ENCODE results near the gene TBC1D10B.

The TBC1D10B gene

GRCh38 chr16:30376461-30376902 is 6.2 kb upstream of the TBC1D10B start:
- DNase-seq (ENCODE audit: low read depth in 1 of 2, low spot score in 1 of 2), result no peak

- no peak for DNase-seq (ENCODE audit: low read depth in 1 of 2, low spot score in 1 of 2)
Measured at GRCh38 chr16:30375864-30376263, 5.6 kb upstream of the TBC1D10B start.

GRCh38 chr16:30374538-30374937 is 4.2 kb upstream of the TBC1D10B start, which contains the start of gene MYL11:
TSS of gene MYL11 (plus strand) at chr16:30374802. CDS start at chr16:30374858, 56 bp downstream.
- DNase-seq (ENCODE audit: low read depth in 1 of 2, low spot score in 1 of 2), result no peak

GRCh38 chr16:30372725-30373124 is 2.4 kb upstream of the TBC1D10B start:
- DNase-seq (ENCODE audit: low read depth in 1 of 2, low spot score in 1 of 2), result no peak

- DNase-seq (ENCODE audit: low read depth in 1 of 2, low spot score in 1 of 2), result no peak
Measured at GRCh38 chr16:30372038-30372712, 1.9 kb upstream of the TBC1D10B start.

- DNase-seq (ENCODE audit: low read depth in 1 of 2, low spot score in 1 of 2), result no peak
Measured at GRCh38 chr16:30371248-30371816, 1.0 kb upstream of the TBC1D10B start.

- no peak for DNase-seq (ENCODE audit: low read depth in 1 of 2, low spot score in 1 of 2)
Measured at GRCh38 chr16:30369938-30370455, 297 bp downstream of the TBC1D10B start.

- DNase-seq (ENCODE audit: low read depth in 1 of 2, low spot score in 1 of 2), result no peak
Measured at GRCh38 chr16:30369091-30369937, 980 bp downstream of the TBC1D10B start.

- DNase-seq (ENCODE audit: low read depth in 1 of 2, low spot score in 1 of 2), result no peak
Measured at GRCh38 chr16:30368792-30369090, 1.6 kb downstream of the TBC1D10B start.

GRCh38 chr16:30368122-30368791 is 2.0 kb downstream of the TBC1D10B start:
- DNase-seq (ENCODE audit: low read depth in 1 of 2, low spot score in 1 of 2), result no peak

GRCh38 chr16:30367349-30368009 is 2.8 kb downstream of the TBC1D10B start:
- DNase-seq (ENCODE audit: low read depth in 1 of 2, low spot score in 1 of 2), result no peak

GRCh38 chr16:30366511-30366910 is 3.8 kb downstream of the TBC1D10B start:
- no peak for DNase-seq (ENCODE audit: low read depth in 1 of 2, low spot score in 1 of 2)

GRCh38 chr16:30365200-30365599 is 5.1 kb downstream of the TBC1D10B start:
- DNase-seq (ENCODE audit: low read depth in 1 of 2, low spot score in 1 of 2), result no peak

- no peak for DNase-seq (ENCODE audit: low read depth in 1 of 2, low spot score in 1 of 2)
Measured at GRCh38 chr16:30361180-30361579, 9.1 kb downstream of the TBC1D10B start.

GRCh38 chr16:30359871-30360170 is 10.5 kb downstream of the TBC1D10B start:
- no peak for DNase-seq (ENCODE audit: low read depth in 1 of 2, low spot score in 1 of 2)

- no peak for DNase-seq (ENCODE audit: low read depth in 1 of 2, low spot score in 1 of 2)
Measured at GRCh38 chr16:30358990-30359870, 11.1 kb downstream of the TBC1D10B start.

- DNase-seq (ENCODE audit: low read depth in 1 of 2, low spot score in 1 of 2), result no peak
Measured at GRCh38 chr16:30358577-30358936, 11.7 kb downstream of the TBC1D10B start.

GRCh38 chr16:30357715-30358576 is 12.3 kb downstream of the TBC1D10B start:
- no peak for DNase-seq (ENCODE audit: low read depth in 1 of 2, low spot score in 1 of 2)

- no peak for DNase-seq (ENCODE audit: low read depth in 1 of 2, low spot score in 1 of 2)
Measured at GRCh38 chr16:30357085-30357714, 13.1 kb downstream of the TBC1D10B start.
